Parathyroid adenoma (tissue), 2 donors: Measurements from ENCODE around the gene MSI2.

Experiments
- H2AFZ ChIP-seq: fragments of 300-600 bp; sonication (generic); one replicate; pipeline ENCODE4 v1.7.0; 2017; ENCODE audit warnings: antibody characterized with exemption, mild to moderate bottlenecking
- H3K27ac ChIP-seq: fragments of 300-600 bp; sonication (generic); one replicate; pipeline ENCODE4 v1.7.0; 2017
- H3K27me3 ChIP-seq: fragments of 300-600 bp; sonication (generic); one replicate; pipeline ENCODE4 v1.7.0; 2017; ENCODE audit warnings: low read length; ENCODE audit not compliant: control insufficient read depth, insufficient read depth
- H3K36me3 ChIP-seq: fragments of 300-600 bp; sonication (generic); one replicate; pipeline ENCODE4 v1.7.0; 2017; ENCODE audit warnings: low read length; ENCODE audit not compliant: control insufficient read depth, insufficient read depth
- H3K4me1 ChIP-seq: fragments of 300-600 bp; sonication (generic); one replicate; pipeline ENCODE4 v1.7.0; 2017; ENCODE audit warnings: control low read depth
- H3K4me2 ChIP-seq: fragments of 300-600 bp; sonication (generic); one replicate; pipeline ENCODE4 v1.7.0; 2017; ENCODE audit warnings: low read length
- H3K4me3 ChIP-seq: fragments of 300-600 bp; sonication (generic); one replicate; pipeline ENCODE4 v1.7.0; 2017; ENCODE audit warnings: low read depth, low read length
- H3K79me2 ChIP-seq: fragments of 300-600 bp; sonication (generic); one replicate; pipeline ENCODE4 v1.7.0; 2017; ENCODE audit warnings: control low read depth
- H3K9ac ChIP-seq: fragments of 300-600 bp; sonication (generic); one replicate; pipeline ENCODE4 v1.7.0; 2017; ENCODE audit warnings: mild to moderate bottlenecking
- H3K9me3 ChIP-seq: fragments of 300-600 bp; sonication (generic); one replicate; pipeline ENCODE4 v1.7.0; 2017; ENCODE audit warnings: low read length; ENCODE audit not compliant: control insufficient read depth
- TF ChIP-seq, protein P1 (sequence below): fragments of 300-600 bp; sonication (generic); IDR thresholded peaks from one replicate; pipeline ENCODE4 v1.7.0; 2017; ENCODE audit warnings: antibody characterized with exemption, mild to moderate bottlenecking
- donor health status: primary hyperparathyroidism.

Gene MSI2

DNA sequence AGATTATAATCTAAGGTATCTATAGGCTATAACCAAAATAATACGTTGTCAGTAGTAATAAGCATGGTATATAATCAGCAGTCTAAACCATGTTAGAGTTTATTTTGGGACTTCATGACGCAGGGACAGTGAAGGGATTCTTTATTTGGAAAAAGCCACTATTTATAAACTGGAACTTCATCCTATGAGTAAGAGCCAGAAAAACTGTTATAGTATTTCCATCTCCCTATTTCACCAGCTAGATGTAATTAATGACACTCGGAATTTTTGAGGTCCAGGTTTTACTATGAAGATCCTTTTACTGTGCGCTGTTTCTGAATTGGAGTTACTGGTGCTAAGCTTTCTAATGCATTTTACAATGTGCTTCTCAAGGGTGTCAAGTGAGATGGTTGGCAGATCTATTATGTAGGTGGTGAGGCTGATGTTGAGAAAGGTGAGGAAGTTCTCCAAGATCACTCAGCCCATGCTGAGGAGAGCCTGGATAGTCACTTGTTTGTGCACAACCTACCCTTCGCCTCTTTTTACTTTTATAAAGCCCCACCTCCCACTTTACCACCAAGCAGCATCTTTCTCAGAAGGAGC is 149.3 kb downstream of the MSI2 start:
- Histone ChIP-seq H3K27ac (no peak overlapping the region), H3K79me2 (peaks cover 58% of the 10 kb centered on the region), H3K4me3 (no peak overlapping the region), H2AFZ (no peak overlapping the region), H3K36me3 (no peaks in the 10 kb centered on the region), H3K9me3 (no peaks in the 10 kb centered on the region), H3K27me3 (no peaks in the 10 kb centered on the region), H3K4me1 (peaks cover 44% of the 10 kb centered on the region), H3K4me2 (no peak overlapping the region), H3K9ac (no peak overlapping the region)
- TF ChIP-seq, protein P1, sequence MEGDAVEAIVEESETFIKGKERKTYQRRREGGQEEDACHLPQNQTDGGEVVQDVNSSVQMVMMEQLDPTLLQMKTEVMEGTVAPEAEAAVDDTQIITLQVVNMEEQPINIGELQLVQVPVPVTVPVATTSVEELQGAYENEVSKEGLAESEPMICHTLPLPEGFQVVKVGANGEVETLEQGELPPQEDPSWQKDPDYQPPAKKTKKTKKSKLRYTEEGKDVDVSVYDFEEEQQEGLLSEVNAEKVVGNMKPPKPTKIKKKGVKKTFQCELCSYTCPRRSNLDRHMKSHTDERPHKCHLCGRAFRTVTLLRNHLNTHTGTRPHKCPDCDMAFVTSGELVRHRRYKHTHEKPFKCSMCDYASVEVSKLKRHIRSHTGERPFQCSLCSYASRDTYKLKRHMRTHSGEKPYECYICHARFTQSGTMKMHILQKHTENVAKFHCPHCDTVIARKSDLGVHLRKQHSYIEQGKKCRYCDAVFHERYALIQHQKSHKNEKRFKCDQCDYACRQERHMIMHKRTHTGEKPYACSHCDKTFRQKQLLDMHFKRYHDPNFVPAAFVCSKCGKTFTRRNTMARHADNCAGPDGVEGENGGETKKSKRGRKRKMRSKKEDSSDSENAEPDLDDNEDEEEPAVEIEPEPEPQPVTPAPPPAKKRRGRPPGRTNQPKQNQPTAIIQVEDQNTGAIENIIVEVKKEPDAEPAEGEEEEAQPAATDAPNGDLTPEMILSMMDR: no peak

DNA sequence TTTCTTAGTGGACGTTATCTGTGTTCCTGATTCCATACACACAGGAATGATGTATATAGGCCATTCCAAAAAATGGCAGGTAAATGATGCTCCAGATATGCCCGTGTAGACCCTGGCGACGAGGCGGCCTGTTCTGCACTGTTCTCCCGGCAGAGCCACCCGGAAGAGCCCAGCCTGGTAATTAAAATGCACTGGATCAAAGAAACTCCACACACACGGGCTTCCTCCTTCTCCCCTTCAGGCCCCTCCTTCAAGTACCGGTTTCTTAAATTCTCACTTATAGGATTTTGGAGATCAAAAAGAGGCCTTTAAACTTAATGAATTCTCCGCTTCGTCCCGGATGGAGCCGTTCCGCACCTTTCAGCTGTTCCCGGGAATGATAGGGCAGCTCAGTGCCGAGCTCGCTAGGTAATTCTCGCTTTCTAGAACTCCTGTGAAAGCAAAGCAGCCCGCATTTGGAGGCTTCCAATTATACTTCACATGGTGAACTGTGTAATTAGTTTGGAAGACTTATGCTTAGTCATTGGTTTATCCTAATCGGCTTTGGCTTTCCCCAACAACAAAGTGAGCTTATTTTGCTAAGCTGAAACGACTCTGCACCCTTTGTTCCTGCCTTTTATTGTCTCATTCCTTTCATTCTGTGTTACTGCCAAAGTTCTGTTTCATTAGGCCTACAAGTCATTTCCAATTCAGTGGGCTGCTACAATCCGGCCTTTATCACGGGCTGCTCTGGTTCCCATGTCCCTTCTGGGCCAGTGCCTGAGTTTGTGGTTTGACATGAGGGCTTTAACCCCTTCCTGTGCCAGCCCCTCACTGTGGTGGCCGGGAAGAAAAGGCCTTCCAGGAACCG is 150.0 kb downstream of the MSI2 start:
- no peaks in the 10 kb centered on the region for H3K27me3 ChIP-seq
- H3K36me3 ChIP-seq: no peaks in the 10 kb centered on the region
- H3K9ac ChIP-seq: no peak overlapping the region
- H3K4me2 ChIP-seq: no peak overlapping the region
- H2AFZ ChIP-seq: no peak overlapping the region
- peaks cover 56% of the 10 kb centered on the region for H3K79me2 ChIP-seq
- no peak overlapping the region for H3K4me3 ChIP-seq
- peaks cover 39% of the 10 kb centered on the region for H3K4me1 ChIP-seq
- no peaks in the 10 kb centered on the region for H3K9me3 ChIP-seq
- H3K27ac ChIP-seq: peak overlapping the region; percentile 48
- TF ChIP-seq, protein P1: no peak

DNA sequence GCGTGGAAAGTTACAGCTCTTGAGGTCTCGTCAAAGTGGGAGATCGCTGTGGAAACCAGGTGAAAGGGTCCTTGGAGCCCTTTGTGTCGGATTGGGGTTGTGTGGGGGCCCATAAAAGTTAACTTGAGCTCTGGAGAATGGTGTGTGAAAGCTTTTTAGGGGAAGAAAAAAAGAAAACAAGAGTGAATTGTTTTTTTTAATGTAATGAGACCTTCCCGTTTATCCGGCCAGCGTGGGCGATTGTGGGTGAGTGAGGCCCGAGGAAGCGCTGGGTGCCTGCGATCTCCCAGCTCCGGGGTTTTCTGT is 150.6 kb downstream of the MSI2 start:
- Histone ChIP-seq H3K9me3 (no peaks in the 10 kb centered on the region), H3K27ac (peak overlapping the region; percentile 48), H2AFZ (no peak overlapping the region), H3K4me2 (no peak overlapping the region), H3K4me1 (peaks cover 33% of the 10 kb centered on the region), H3K79me2 (peaks cover 55% of the 10 kb centered on the region), H3K4me3 (no peak overlapping the region), H3K27me3 (no peaks in the 10 kb centered on the region), H3K36me3 (no peaks in the 10 kb centered on the region), H3K9ac (no peak overlapping the region)
- TF ChIP-seq, protein P1: no peak

DNA sequence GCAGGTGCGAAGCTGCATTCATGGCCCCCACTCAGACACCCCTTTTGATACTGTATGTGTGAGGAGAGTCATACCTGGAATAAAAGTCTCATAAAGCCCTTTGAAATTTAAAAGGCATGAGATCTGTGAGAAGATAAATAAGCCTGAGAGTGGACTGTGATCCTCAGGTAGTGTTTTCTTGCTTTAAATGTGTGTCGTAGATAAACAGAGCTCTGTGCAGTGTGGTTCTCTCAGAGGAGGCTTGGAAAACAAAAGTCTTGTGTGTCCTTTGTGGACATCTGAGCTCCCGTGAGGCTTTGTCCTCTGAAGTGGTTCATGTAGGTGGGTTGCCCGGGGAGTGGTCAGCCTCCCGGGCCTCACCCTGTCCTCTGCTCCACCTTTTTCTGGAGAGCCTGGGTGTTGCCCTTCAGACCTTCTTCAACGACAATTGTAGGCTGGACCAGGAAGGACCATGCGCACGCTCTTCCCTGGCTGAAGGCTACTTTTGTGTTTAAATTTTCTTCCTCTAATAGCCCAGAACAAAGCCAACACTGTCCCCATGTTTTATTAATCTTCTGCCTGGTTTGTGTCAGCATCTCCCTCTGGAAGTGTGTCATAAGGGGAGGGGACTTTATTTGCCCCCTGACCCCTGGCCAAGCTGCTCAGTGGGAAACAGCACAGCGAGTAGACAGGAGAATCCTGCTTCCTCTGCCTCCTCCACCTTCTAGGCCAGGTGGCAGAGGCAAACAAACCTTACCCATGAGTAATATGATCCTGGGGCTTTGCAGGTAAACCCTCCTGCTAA is 151.2 kb downstream of the MSI2 start:
- Histone ChIP-seq H3K27ac (peak overlapping the region; percentile 48), H3K4me3 (no peak overlapping the region), H3K27me3 (no peaks in the 10 kb centered on the region), H3K36me3 (no peaks in the 10 kb centered on the region), H3K79me2 (peaks cover 53% of the 10 kb centered on the region), H2AFZ (no peak overlapping the region), H3K4me2 (peak overlapping the region; percentile 40), H3K9me3 (no peaks in the 10 kb centered on the region), H3K9ac (no peak overlapping the region), H3K4me1 (peaks cover 28% of the 10 kb centered on the region)
- TF ChIP-seq, protein P1: no peak
